Choroid plexus epithelial cell (primary cell): ENCODE results near the gene ZMYM1.

ENCODE experiments used
- DNase-seq: peaks from one replicate; pipeline ENCODE4 v3.0.0-alpha.2; 2010; ENCODE audit warnings: low read depth
- H3K4me3 ChIP-seq: 2 replicates; pipeline ENCODE4 v1.5.1; 2011; ENCODE audit warnings: low read depth, mild to moderate bottlenecking, control low read depth, low read length, moderate library complexity
- TF ChIP-seq, protein P1 (sequence below): conservative IDR thresholded peaks from 2 replicates; pipeline ENCODE4 v1.5.1; 2011; ENCODE audit warnings: low read depth, mild to moderate bottlenecking, control low read depth, inconsistent platforms, low read length, moderate library complexity

The ZMYM1 gene

GRCh38 chr1:35036621-35037020 is 42.6 kb upstream of the ZMYM1 start:
- TF ChIP-seq, protein P1, sequence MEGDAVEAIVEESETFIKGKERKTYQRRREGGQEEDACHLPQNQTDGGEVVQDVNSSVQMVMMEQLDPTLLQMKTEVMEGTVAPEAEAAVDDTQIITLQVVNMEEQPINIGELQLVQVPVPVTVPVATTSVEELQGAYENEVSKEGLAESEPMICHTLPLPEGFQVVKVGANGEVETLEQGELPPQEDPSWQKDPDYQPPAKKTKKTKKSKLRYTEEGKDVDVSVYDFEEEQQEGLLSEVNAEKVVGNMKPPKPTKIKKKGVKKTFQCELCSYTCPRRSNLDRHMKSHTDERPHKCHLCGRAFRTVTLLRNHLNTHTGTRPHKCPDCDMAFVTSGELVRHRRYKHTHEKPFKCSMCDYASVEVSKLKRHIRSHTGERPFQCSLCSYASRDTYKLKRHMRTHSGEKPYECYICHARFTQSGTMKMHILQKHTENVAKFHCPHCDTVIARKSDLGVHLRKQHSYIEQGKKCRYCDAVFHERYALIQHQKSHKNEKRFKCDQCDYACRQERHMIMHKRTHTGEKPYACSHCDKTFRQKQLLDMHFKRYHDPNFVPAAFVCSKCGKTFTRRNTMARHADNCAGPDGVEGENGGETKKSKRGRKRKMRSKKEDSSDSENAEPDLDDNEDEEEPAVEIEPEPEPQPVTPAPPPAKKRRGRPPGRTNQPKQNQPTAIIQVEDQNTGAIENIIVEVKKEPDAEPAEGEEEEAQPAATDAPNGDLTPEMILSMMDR = no peak
- no peak for DNase-seq

GRCh38 chr1:35037206-35037605 is 42.0 kb upstream of the ZMYM1 start:
- TF ChIP-seq, protein P1 = no peak
- H3K4me3 ChIP-seq = no peak overlapping the region
- DNase-seq = no peak

More at GRCh38 chr1:35036621-35037020, 42.6 kb upstream of the ZMYM1 start:
- no peak overlapping the region for H3K4me3 ChIP-seq

GRCh38 chr1:35038723-35039122 is 40.5 kb upstream of the ZMYM1 start:
- H3K4me3 ChIP-seq = no peak overlapping the region
- TF ChIP-seq, protein P1 = no peak
- DNase-seq = no peak

DNA sequence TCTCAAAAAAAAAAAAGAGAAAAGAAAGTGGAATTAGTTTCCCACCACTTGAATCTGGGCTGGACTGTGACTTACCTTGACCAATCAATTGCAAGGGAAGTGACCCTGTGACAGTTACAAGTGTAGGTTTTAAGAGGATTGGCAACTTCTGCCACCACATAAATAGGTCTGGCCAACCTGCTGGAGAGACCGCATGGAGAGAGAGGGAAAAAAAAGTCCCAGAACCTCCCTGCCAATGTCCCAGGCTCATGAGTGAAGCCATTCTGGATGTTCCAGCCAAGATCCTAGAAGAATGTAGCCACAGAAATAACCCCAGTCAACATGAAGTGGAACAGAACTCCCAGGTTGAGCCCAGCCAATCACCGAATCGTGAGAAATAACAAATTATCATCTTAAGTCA is 35.7 kb upstream of the ZMYM1 start:
- TF ChIP-seq, protein P1 = no peak
- H3K4me3 ChIP-seq = no peak overlapping the region

GRCh38 chr1:35044431-35044830 is 34.8 kb upstream of the ZMYM1 start:
- TF ChIP-seq, protein P1 = no peak
- H3K4me3 ChIP-seq = no peak overlapping the region
- peak; percentile 17 for DNase-seq

More for the DNA sequence above, 35.7 kb upstream of the ZMYM1 start:
- DNase-seq = no peak

GRCh38 chr1:35046730-35047129 is 32.5 kb upstream of the ZMYM1 start:
- no peak overlapping the region for H3K4me3 ChIP-seq
- TF ChIP-seq, protein P1 = no peak

DNA sequence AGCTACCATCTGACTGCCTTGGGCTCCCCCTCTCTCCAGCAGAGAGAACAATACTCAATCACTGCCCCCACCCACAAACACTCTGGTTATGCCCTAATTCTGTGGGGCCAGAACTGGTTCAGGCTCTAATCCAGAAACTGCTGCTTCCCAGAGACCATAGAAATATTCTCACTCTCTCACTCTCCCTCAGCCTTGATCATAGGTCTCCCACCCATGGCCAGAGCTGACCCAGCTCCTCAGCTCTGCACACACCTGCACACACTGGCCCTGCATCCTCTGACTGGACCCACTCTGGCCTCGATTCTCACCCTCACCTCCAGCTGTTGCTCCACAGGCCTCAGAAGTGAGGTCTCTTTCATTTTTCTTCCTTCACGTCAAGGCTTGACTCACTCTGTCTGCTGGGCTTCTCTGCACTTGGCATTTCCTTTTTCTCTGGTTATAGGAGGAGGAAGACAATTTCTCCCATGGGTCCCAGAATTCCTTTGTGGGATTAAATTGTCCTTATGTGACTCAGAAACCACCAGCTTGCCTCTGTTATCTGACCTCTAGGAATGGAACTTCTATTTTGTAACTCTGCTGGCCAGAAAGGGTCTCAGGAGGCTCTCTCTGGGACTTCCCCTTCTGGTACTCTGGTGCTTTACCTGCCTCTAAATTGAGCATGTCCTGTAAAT is 31.9 kb upstream of the ZMYM1 start:
- TF ChIP-seq, protein P1 = peak; percentile 2
- DNase-seq = peak; percentile 93
- H3K4me3 ChIP-seq = no peak overlapping the region

More at GRCh38 chr1:35046730-35047129, 32.5 kb upstream of the ZMYM1 start:
- no peak for DNase-seq
